Fibroblast of the aortic adventitia (primary cell): ENCODE measurements around the gene SDK2. TPM values are rescaled to one million over a fixed set of nuclear protein-coding genes. Genes with fewer than 3 reads are reported as not detected.

Source experiments
- DNase-seq: peaks from one replicate; pipeline ENCODE4 v3.0.0-alpha.2; 2010; ENCODE audit warnings: low read depth
- H3K4me3 ChIP-seq: 2 replicates; pipeline ENCODE4 v1.5.1; 2011; ENCODE audit warnings: low read depth, mild to moderate bottlenecking, control low read depth, low read length, moderate library complexity
- total RNA-seq: library from RNA; depleted of rRNA; stranded (reverse); fragments of >200 nt; gene quantifications from 2 replicates; pipeline ENCODE4 v1.2.3, GENCODE V29; 2012; ENCODE audit warnings: low replicate concordance
- TF ChIP-seq, protein P1 (sequence below): IDR thresholded peaks from 2 replicates; pipeline ENCODE4 v1.5.1; 2011; ENCODE audit warnings: mild to moderate bottlenecking, low read length, control low read depth, inconsistent platforms; ENCODE audit not compliant: insufficient read depth

Gene SDK2
- total RNA-seq, 1 donor: not detected

DNA sequence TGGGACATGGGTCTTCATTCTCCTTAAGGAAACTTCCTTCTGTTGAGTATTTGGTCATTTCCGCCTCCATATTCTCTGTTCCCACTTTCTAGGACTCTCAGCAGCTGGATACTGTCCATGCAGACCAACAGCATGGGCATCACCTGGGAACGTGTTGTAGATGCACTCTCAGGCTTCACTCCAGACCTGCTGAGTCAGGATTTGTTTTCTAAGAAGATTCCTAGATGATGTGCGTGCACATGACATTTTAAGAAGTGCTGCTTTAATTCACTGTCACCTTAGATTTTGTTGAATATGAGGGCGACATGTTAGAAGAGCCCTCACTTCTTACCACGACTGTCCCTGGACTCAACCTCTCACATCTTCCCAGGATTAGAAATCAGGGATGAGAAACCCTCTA lies 10.0 kb upstream of the SDK2 start:
- DNase-seq: no peak
- TF ChIP-seq, protein P1, sequence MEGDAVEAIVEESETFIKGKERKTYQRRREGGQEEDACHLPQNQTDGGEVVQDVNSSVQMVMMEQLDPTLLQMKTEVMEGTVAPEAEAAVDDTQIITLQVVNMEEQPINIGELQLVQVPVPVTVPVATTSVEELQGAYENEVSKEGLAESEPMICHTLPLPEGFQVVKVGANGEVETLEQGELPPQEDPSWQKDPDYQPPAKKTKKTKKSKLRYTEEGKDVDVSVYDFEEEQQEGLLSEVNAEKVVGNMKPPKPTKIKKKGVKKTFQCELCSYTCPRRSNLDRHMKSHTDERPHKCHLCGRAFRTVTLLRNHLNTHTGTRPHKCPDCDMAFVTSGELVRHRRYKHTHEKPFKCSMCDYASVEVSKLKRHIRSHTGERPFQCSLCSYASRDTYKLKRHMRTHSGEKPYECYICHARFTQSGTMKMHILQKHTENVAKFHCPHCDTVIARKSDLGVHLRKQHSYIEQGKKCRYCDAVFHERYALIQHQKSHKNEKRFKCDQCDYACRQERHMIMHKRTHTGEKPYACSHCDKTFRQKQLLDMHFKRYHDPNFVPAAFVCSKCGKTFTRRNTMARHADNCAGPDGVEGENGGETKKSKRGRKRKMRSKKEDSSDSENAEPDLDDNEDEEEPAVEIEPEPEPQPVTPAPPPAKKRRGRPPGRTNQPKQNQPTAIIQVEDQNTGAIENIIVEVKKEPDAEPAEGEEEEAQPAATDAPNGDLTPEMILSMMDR: no peak
- no peak overlapping the region for H3K4me3 ChIP-seq

DNA sequence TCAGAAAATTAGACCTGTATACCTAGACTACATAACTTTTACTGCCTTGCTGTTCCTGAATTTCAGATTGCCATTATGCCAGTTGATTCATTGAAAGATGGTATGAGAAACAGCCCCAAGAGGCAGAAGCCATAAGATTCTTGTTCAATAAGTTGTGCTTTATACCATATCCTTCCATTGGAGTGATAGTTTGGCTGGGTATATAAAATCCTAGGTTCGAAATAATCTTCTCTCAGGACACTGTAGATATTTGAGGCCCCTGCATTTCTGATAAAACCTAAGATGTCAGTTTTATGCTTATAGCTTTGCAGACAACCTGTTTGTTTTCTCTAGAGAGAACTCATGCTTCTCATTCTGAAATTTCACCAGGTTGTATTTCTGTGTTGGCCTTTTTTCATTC lies 9.6 kb upstream of the SDK2 start:
- H3K4me3 ChIP-seq: no peak overlapping the region
- DNase-seq: no peak
- TF ChIP-seq, protein P1: no peak

DNA sequence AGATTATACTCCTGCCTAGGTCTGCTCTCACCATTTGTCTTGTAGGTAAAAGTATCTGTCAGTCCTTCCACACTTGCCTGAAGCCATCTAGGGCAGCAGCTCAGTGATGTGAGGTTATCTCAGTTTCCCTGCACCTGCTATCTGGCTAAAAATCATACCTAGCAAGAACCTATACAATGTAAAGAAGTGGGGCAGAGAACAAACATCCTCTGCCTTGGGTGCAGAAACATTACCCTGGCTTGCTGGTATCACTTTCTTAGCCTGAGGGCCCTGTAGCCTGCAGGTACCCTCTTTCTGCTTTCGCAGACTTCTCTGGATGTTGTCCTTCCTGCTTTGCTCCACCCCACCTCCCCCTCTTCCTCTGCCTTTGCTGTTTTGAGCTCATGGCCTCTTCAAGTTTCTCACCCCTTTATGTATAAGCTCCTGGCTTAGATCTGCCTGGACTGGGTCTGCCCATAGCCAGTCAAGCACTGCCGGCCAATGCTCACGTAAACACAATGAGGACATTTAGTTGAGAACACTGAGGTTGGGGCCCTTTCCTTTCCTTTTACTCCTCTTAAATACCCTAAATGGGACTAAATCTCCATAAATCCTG lies 8.7 kb upstream of the SDK2 start:
- H3K4me3 ChIP-seq: no peak overlapping the region
- DNase-seq: no peak
- TF ChIP-seq, protein P1: no peak

DNA sequence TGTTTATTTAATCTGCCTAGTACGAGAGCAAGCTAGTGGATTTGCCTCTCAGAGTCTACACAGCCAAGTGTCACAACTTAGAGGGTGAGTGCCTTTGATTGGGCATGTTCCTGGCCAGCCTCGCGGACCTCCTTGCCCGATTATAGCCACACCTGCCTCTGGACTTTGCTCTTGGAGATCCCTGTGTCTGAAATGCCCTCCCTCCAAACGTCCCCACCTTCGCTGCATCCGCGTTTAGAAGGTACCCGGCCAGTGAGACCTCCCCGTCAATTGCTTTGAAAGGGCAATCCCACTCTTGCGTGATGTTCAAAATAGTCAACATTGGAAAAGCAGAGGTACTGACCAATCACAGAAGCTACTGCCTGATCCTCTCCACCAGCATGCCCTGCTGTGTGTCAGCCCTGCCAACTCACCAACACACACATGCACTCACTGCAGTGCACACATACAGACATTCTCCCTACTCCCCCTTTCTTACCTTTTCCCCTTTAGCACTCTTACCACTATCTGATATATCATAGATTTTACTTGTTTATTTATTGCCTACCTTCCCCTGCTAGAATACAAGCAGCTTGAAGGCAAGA lies 6.5 kb upstream of the SDK2 start:
- TF ChIP-seq, protein P1: no peak

DNA sequence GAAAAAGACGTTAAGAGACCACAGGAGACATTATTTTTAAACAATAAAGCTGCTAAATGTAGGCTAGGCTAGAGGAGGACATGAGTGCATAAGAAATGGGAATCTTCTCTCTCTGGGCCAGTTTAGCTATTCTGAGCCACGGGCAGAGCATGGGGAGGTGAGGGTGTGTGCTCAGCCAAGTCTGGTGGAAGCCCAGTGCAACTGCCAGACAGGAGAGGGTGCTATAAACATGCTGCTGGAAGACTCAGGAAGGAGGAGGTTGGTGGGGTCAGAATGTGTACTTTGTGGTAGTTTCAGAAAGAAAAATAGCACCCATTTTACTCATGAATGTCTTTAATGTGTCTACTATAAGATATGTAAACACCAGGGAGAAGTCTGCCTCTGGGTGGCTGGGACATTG lies 5.9 kb upstream of the SDK2 start:
- TF ChIP-seq, protein P1: no peak
- no peak overlapping the region for H3K4me3 ChIP-seq
- no peak for DNase-seq

More for the DNA sequence above, 6.5 kb upstream of the SDK2 start:
- no peak for DNase-seq
- no peak overlapping the region for H3K4me3 ChIP-seq

DNA sequence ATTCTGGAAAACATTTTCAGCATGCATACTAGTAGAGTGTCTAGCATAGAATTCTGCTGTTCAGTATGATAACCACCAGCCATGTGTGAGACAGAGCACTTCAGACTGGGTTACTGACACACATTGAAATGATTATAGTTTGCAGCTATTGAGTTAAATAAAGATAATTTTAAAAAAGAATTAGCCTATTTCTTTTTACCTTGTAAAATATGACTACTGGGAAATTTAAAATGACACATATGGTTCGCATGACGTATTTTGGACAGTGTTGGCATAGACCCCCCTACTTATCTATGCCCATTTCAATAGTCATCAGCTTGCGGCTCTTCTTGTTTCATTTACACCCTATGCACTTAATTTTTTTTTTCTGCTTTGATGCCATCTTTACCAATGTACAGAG lies 4.7 kb upstream of the SDK2 start:
- H3K4me3 ChIP-seq: no peak overlapping the region
- TF ChIP-seq, protein P1: no peak
- DNase-seq: no peak

DNA sequence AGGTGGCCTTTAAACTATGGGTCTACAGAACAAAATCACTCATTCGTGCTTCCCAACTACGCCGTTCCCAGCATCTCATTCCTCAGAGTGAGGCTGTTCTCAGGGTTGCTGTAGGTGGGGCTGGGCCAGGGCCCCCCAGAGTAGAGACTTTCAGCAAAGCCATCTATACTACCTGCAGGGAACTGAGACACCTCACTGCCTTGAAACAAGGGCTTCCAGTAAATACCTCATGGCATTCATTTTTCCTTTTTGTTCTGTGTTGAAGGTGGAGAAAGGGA lies 4.2 kb upstream of the SDK2 start:
- no peak overlapping the region for H3K4me3 ChIP-seq
- TF ChIP-seq, protein P1: no peak
- DNase-seq: no peak
